ENCODE data around the gene AATF. TPM values are rescaled to one million over a fixed set of nuclear protein-coding genes. Genes with fewer than 3 reads are reported as not detected.

AATF gene
- total and polyA plus RNA-seq, 3 experiments from 2014 or later, result 92.7 to 130 (median 122) TPM

GRCh38 chr17:37024181-37024637, 75.5 kb downstream of the AATF start:
- CTCF ChIA-PET, result no interaction called here
- peak overlapping the region in 6 of 8 donors; percentile 9 to 46 (median 36) for H3K27ac Mint-ChIP-seq
- peaks cover 8% of the 10 kb centered on the region for H3K36me3 ChIP-seq (ENCODE audit: insufficient read depth, low read length)

GRCh38 chr17:37025238-37025637, 76.5 kb downstream of the AATF start:
- no peak overlapping the region for H3K4me3 ChIP-seq (ENCODE audit: low read length)
- peaks cover 4 to 46% (median 11%) of the 10 kb centered on the region in 3 donors for H3K36me3 Mint-ChIP-seq
- H3K9me3 Mint-ChIP-seq, result no peaks in the 10 kb centered on the region
- no peak overlapping the region for H3K4me3 Mint-ChIP-seq
- peak overlapping the region in 6 of 8 donors; percentile 10 to 76 (median 51) for H3K27ac Mint-ChIP-seq
- H3K9me3 ChIP-seq (ENCODE audit: low read length), result no peaks in the 10 kb centered on the region
- peaks cover 19 to 28% (median 26%) of the 10 kb centered on the region in 3 donors for H3K4me1 Mint-ChIP-seq
- H3K36me3 ChIP-seq (ENCODE audit: insufficient read depth, low read length), result peaks cover 6% of the 10 kb centered on the region
- H3K27me3 ChIP-seq (ENCODE audit: insufficient read depth, low read length, poor library complexity, severe bottlenecking), result no peaks in the 10 kb centered on the region
- H3K27me3 Mint-ChIP-seq, result no peaks in the 10 kb centered on the region
- H3K4me1 ChIP-seq (ENCODE audit: insufficient read depth, low read length), result no peaks in the 10 kb centered on the region
- DNase-seq, result no peak
- H3K27ac ChIP-seq (ENCODE audit: low read depth, low read length), result no peak overlapping the region
- ChIA-PET CTCF (no interaction called here), POLR2A (no interaction called here)

More at GRCh38 chr17:37024181-37024637, 75.5 kb downstream of the AATF start:
- H3K4me1 ChIP-seq (ENCODE audit: insufficient read depth, low read length), result no peaks in the 10 kb centered on the region
- Mint-ChIP-seq H3K4me1 (peaks cover 19 to 28% (median 26%) of the 10 kb centered on the region in 3 donors), H3K4me3 (no peak overlapping the region), H3K9me3 (no peaks in the 10 kb centered on the region), H3K36me3 (peaks cover 4 to 49% (median 11%) of the 10 kb centered on the region in 3 donors), H3K27me3 (no peaks in the 10 kb centered on the region)
- POLR2A ChIA-PET, result no interaction called here
- H3K27ac ChIP-seq (ENCODE audit: low read depth, low read length), result no peak overlapping the region
- no peaks in the 10 kb centered on the region for H3K27me3 ChIP-seq (ENCODE audit: insufficient read depth, low read length, poor library complexity, severe bottlenecking)
- no peak for DNase-seq
- no peak overlapping the region for H3K4me3 ChIP-seq (ENCODE audit: low read length)
- H3K9me3 ChIP-seq (ENCODE audit: low read length), result no peaks in the 10 kb centered on the region

- Histone ChIP-seq H3K27me3 (ENCODE audit: insufficient read depth, low read length, poor library complexity, severe bottlenecking) (no peaks in the 10 kb centered on the region), H3K4me3 (ENCODE audit: low read length) (no peak overlapping the region), H3K36me3 (ENCODE audit: insufficient read depth, low read length) (peaks cover 6% of the 10 kb centered on the region), H3K4me1 (ENCODE audit: insufficient read depth, low read length) (no peaks in the 10 kb centered on the region), H3K9me3 (ENCODE audit: low read length) (no peaks in the 10 kb centered on the region), H3K27ac (ENCODE audit: low read depth, low read length) (no peak overlapping the region)
- CTCF ChIA-PET, result interaction anchor here (0.9 kb wide), 1 partner anchor 24 kb away, joined by 3 read pairs; no protein-coding TSS in a partner anchor
- Mint-ChIP-seq H3K9me3 (no peaks in the 10 kb centered on the region), H3K27ac (peak overlapping the region in 5 of 8 donors; percentile 3 to 71 (median 29)), H3K4me3 (no peak overlapping the region), H3K36me3 (peaks cover 4 to 46% (median 8%) of the 10 kb centered on the region in 3 donors), H3K27me3 (no peaks in the 10 kb centered on the region), H3K4me1 (peaks cover 19 to 28% (median 26%) of the 10 kb centered on the region in 3 donors)
- DNase-seq, result no peak
- POLR2A ChIA-PET, result no interaction called here
These were observed 77.2 kb downstream of the AATF start for GRCh38 chr17:37025847-37026530.

- DNase-seq, result no peak
- ChIA-PET POLR2A (no interaction called here), CTCF (interaction anchor here (0.9 kb wide), 1 partner anchor 23 kb away, joined by 3 read pairs; no protein-coding TSS in a partner anchor)
- Mint-ChIP-seq H3K9me3 (no peaks in the 10 kb centered on the region), H3K27me3 (no peaks in the 10 kb centered on the region), H3K4me1 (peaks cover 19 to 28% (median 26%) of the 10 kb centered on the region in 3 donors), H3K36me3 (peaks cover 6 to 51% (median 8%) of the 10 kb centered on the region in 3 donors), H3K27ac (peak overlapping the region in 4 of 8 donors; percentile 1 to 54 (median 17)), H3K4me3 (no peak overlapping the region)
- Histone ChIP-seq H3K36me3 (ENCODE audit: insufficient read depth, low read length) (peaks cover 6% of the 10 kb centered on the region), H3K4me3 (ENCODE audit: low read length) (no peak overlapping the region), H3K27ac (ENCODE audit: low read depth, low read length) (no peak overlapping the region), H3K4me1 (ENCODE audit: insufficient read depth, low read length) (no peaks in the 10 kb centered on the region), H3K9me3 (ENCODE audit: low read length) (no peaks in the 10 kb centered on the region), H3K27me3 (ENCODE audit: insufficient read depth, low read length, poor library complexity, severe bottlenecking) (no peaks in the 10 kb centered on the region)
These were observed 77.7 kb downstream of the AATF start for GRCh38 chr17:37026531-37026869.

- Histone ChIP-seq H3K36me3 (ENCODE audit: insufficient read depth, low read length) (peaks cover 6% of the 10 kb centered on the region), H3K4me1 (ENCODE audit: insufficient read depth, low read length) (no peaks in the 10 kb centered on the region), H3K27ac (ENCODE audit: low read depth, low read length) (no peak overlapping the region), H3K4me3 (ENCODE audit: low read length) (no peak overlapping the region), H3K27me3 (ENCODE audit: insufficient read depth, low read length, poor library complexity, severe bottlenecking) (no peaks in the 10 kb centered on the region), H3K9me3 (ENCODE audit: low read length) (no peaks in the 10 kb centered on the region)
- peaks cover 19 to 28% (median 26%) of the 10 kb centered on the region in 3 donors for H3K4me1 Mint-ChIP-seq
- ChIA-PET POLR2A (no interaction called here), CTCF (no interaction called here)
- H3K36me3 Mint-ChIP-seq, result peaks cover 11 to 48% (median 14%) of the 10 kb centered on the region in 3 donors
- no peak overlapping the region for H3K27ac Mint-ChIP-seq
- no peak overlapping the region for H3K4me3 Mint-ChIP-seq
- H3K9me3 Mint-ChIP-seq, result no peaks in the 10 kb centered on the region
- DNase-seq, result no peak
- no peaks in the 10 kb centered on the region for H3K27me3 Mint-ChIP-seq
These were observed 79.3 kb downstream of the AATF start for GRCh38 chr17:37028040-37028439.

GRCh38 chr17:37031493-37032083, 82.8 kb downstream of the AATF start:
- CTCF ChIA-PET, result no interaction called here
- H3K9me3 ChIP-seq (ENCODE audit: low read length), result no peaks in the 10 kb centered on the region
- no peaks in the 10 kb centered on the region for H3K27me3 ChIP-seq (ENCODE audit: insufficient read depth, low read length, poor library complexity, severe bottlenecking)

GRCh38 chr17:37037590-37038155, 88.9 kb downstream of the AATF start:
- Histone ChIP-seq H3K4me3 (ENCODE audit: low read length) (no peak overlapping the region), H3K36me3 (ENCODE audit: insufficient read depth, low read length) (peaks cover 4% of the 10 kb centered on the region), H3K27ac (ENCODE audit: low read depth, low read length) (no peak overlapping the region), H3K4me1 (ENCODE audit: insufficient read depth, low read length) (no peaks in the 10 kb centered on the region), H3K27me3 (ENCODE audit: insufficient read depth, low read length, poor library complexity, severe bottlenecking) (no peaks in the 10 kb centered on the region), H3K9me3 (ENCODE audit: low read length) (no peaks in the 10 kb centered on the region)
- peaks cover 0 to 1% of the 10 kb centered on the region in 2 donors for H3K27me3 Mint-ChIP-seq
- peaks cover 0 to 12% (median 10%) of the 10 kb centered on the region in 3 donors for H3K4me1 Mint-ChIP-seq
- CTCF ChIA-PET, result no interaction called here
- peaks cover 5 to 51% (median 14%) of the 10 kb centered on the region in 3 donors for H3K36me3 Mint-ChIP-seq
- H3K4me3 Mint-ChIP-seq, result no peak overlapping the region
- POLR2A ChIA-PET, result no interaction called here
- no peak for DNase-seq
- H3K9me3 Mint-ChIP-seq, result no peaks in the 10 kb centered on the region
- peak overlapping the region in 5 of 8 donors; percentile 4 to 93 (median 53) for H3K27ac Mint-ChIP-seq

More at GRCh38 chr17:37031493-37032083, 82.8 kb downstream of the AATF start:
- no peak overlapping the region for H3K4me3 Mint-ChIP-seq
- no peaks in the 10 kb centered on the region for H3K9me3 Mint-ChIP-seq
- Histone ChIP-seq H3K4me1 (ENCODE audit: insufficient read depth, low read length) (no peaks in the 10 kb centered on the region), H3K27ac (ENCODE audit: low read depth, low read length) (no peak overlapping the region), H3K36me3 (ENCODE audit: insufficient read depth, low read length) (no peaks in the 10 kb centered on the region), H3K4me3 (ENCODE audit: low read length) (no peak overlapping the region)
- POLR2A ChIA-PET, result no interaction called here
- H3K27me3 Mint-ChIP-seq, result peaks cover 0 to 1% of the 10 kb centered on the region in 2 donors
- no peak for DNase-seq
- H3K27ac Mint-ChIP-seq, result no peak overlapping the region
- peaks cover 0 to 1% (median under 1%) of the 10 kb centered on the region in 3 donors for H3K4me1 Mint-ChIP-seq
- peaks cover 13 to 54% (median 16%) of the 10 kb centered on the region in 3 donors for H3K36me3 Mint-ChIP-seq

- Histone ChIP-seq H3K36me3 (ENCODE audit: insufficient read depth, low read length) (peaks cover 4% of the 10 kb centered on the region), H3K27me3 (ENCODE audit: insufficient read depth, low read length, poor library complexity, severe bottlenecking) (no peaks in the 10 kb centered on the region), H3K4me3 (ENCODE audit: low read length) (no peak overlapping the region), H3K27ac (ENCODE audit: low read depth, low read length) (no peak overlapping the region), H3K9me3 (ENCODE audit: low read length) (no peaks in the 10 kb centered on the region), H3K4me1 (ENCODE audit: insufficient read depth, low read length) (no peaks in the 10 kb centered on the region)
- Mint-ChIP-seq H3K27me3 (peaks cover 0 to 1% of the 10 kb centered on the region in 2 donors), H3K4me1 (peaks cover 5 to 15% (median 12%) of the 10 kb centered on the region in 3 donors), H3K9me3 (no peaks in the 10 kb centered on the region), H3K36me3 (peaks cover 4 to 50% (median 19%) of the 10 kb centered on the region in 3 donors), H3K4me3 (no peak overlapping the region), H3K27ac (peak overlapping the region in 2 of 8 donors; percentile 38 to 66)
- CTCF ChIA-PET, result no interaction called here
- no peak for DNase-seq
- POLR2A ChIA-PET, result no interaction called here
These were observed 90.5 kb downstream of the AATF start for GRCh38 chr17:37039269-37039668.
